Activated CD4-positive, alpha-beta memory T cell treated with anti-CD3 and anti-CD28 coated beads, Interleukin-2, amount 10 ng/mL, durations not matched to agents 7 days and 5 days (primary cell): ENCODE results near the gene TMEM163. TPM values are rescaled to one million over a fixed set of nuclear protein-coding genes. Genes with fewer than 3 reads are reported as not detected.
"Not testable (repeated sequence)": the region's sequence is repeated elsewhere in the genome, so short reads cannot be mapped to it uniquely, and the experiment has no call there.

ENCODE experiments used
- CTCF ChIA-PET: fragments of 350-600 bp; sonication (Branson Sonifier 250); formaldehyde crosslinking; loops from one replicate; lab custom pipeline; 2021; ENCODE audit warnings: antibody characterized with exemption, inconsistent platforms; lab: Charles Lee
- POLR2A ChIA-PET: fragments of 350-600 bp; sonication (Branson Sonifier 250); formaldehyde crosslinking; loops from one replicate; lab custom pipeline; 2021; ENCODE audit warnings: antibody characterized with exemption; lab: Charles Lee
- DNase-seq: peaks from one replicate; pipeline ENCODE4 v3.0.0-alpha.2; 2020
- H3K27ac Mint-ChIP-seq: one replicate; pipeline ENCODE4 v1.8.0; 2021; ENCODE audit warnings: mild to moderate bottlenecking, mixed read lengths
- H3K27me3 Mint-ChIP-seq: one replicate; pipeline ENCODE4 v1.8.0; 2021; ENCODE audit warnings: mixed read lengths
- H3K36me3 Mint-ChIP-seq: one replicate; pipeline ENCODE4 v1.8.0; 2021; ENCODE audit warnings: low read depth, mixed read lengths
- H3K4me1 Mint-ChIP-seq: one replicate; pipeline ENCODE4 v1.8.0; 2021; ENCODE audit warnings: mixed read lengths
- H3K4me3 Mint-ChIP-seq: one replicate; pipeline ENCODE4 v1.8.0; 2021; ENCODE audit warnings: mild to moderate bottlenecking, mixed read lengths
- H3K9me3 Mint-ChIP-seq: one replicate; pipeline ENCODE4 v1.8.0; 2021; ENCODE audit warnings: mixed read lengths
- total RNA-seq, 2 experiments: library from RNA; stranded (reverse); gene quantifications; one replicate each; pipeline ENCODE4 v1.2.3, GENCODE V29; 2021

TMEM163 gene
- total RNA-seq, 2 experiments from 2014 or later = 1.8 to 2.3 TPM

- H3K36me3 Mint-ChIP-seq = no peaks in the 10 kb centered on the region
- POLR2A ChIA-PET = no interaction called here
- H3K27ac Mint-ChIP-seq = no peak overlapping the region
- H3K4me3 Mint-ChIP-seq = no peak overlapping the region
- no peaks in the 10 kb centered on the region for H3K9me3 Mint-ChIP-seq
- CTCF ChIA-PET = interaction anchor here (1.3 kb wide), 1 partner anchor 17 kb away, joined by 3 read pairs; no protein-coding TSS in a partner anchor
- peaks cover 13% of the 10 kb centered on the region for H3K27me3 Mint-ChIP-seq
- no peak for DNase-seq
- H3K4me1 Mint-ChIP-seq = peaks cover 21% of the 10 kb centered on the region
Measured at GRCh38 chr2:134640494-134640893, 78.3 kb downstream of the TMEM163 start.

GRCh38 chr2:134639265-134639664, 79.5 kb downstream of the TMEM163 start:
- H3K36me3 Mint-ChIP-seq = no peaks in the 10 kb centered on the region
- ChIA-PET CTCF (no interaction called here), POLR2A (no interaction called here)
- H3K4me3 Mint-ChIP-seq = no peak overlapping the region
- no peak overlapping the region for H3K27ac Mint-ChIP-seq
- H3K9me3 Mint-ChIP-seq = no peaks in the 10 kb centered on the region
- H3K4me1 Mint-ChIP-seq = peaks cover 21% of the 10 kb centered on the region
- H3K27me3 Mint-ChIP-seq = peaks cover 22% of the 10 kb centered on the region
- no peak for DNase-seq

GRCh38 chr2:134636714-134637113, 82.1 kb downstream of the TMEM163 start:
- peaks cover 20% of the 10 kb centered on the region for H3K27me3 Mint-ChIP-seq
- H3K4me3 Mint-ChIP-seq = no peak overlapping the region
- no peak overlapping the region for H3K27ac Mint-ChIP-seq
- CTCF ChIA-PET = no interaction called here
- H3K4me1 Mint-ChIP-seq = peaks cover 12% of the 10 kb centered on the region
- DNase-seq = no peak
- H3K9me3 Mint-ChIP-seq = no peaks in the 10 kb centered on the region
- POLR2A ChIA-PET = no interaction called here
- H3K36me3 Mint-ChIP-seq = no peaks in the 10 kb centered on the region

GRCh38 chr2:134634054-134634753, 84.6 kb downstream of the TMEM163 start:
- no peak overlapping the region for H3K4me3 Mint-ChIP-seq
- H3K27me3 Mint-ChIP-seq = peaks cover 20% of the 10 kb centered on the region
- no peaks in the 10 kb centered on the region for H3K9me3 Mint-ChIP-seq
- peaks cover 4% of the 10 kb centered on the region for H3K4me1 Mint-ChIP-seq
- H3K27ac Mint-ChIP-seq = no peak overlapping the region
- DNase-seq = no peak
- ChIA-PET CTCF (no interaction called here), POLR2A (no interaction called here)
- H3K36me3 Mint-ChIP-seq = no peaks in the 10 kb centered on the region

- ChIA-PET POLR2A (no interaction called here), CTCF (no interaction called here)
- Mint-ChIP-seq H3K27me3 (peaks cover 12% of the 10 kb centered on the region), H3K36me3 (peaks cover 2% of the 10 kb centered on the region), H3K4me3 (no peak overlapping the region), H3K9me3 (peaks cover 2% of the 10 kb centered on the region), H3K4me1 (no peaks in the 10 kb centered on the region), H3K27ac (no peak overlapping the region)
- no peak for DNase-seq
Measured at GRCh38 chr2:134630504-134631159, 88.2 kb downstream of the TMEM163 start.

- CTCF ChIA-PET = no interaction called here
- no peak for DNase-seq
- no peak overlapping the region for H3K4me3 Mint-ChIP-seq
- H3K9me3 Mint-ChIP-seq = peaks cover 5% of the 10 kb centered on the region
- POLR2A ChIA-PET = no interaction called here
- H3K27ac Mint-ChIP-seq = no peak overlapping the region
- peaks cover 9% of the 10 kb centered on the region for H3K4me1 Mint-ChIP-seq
- H3K27me3 Mint-ChIP-seq = peaks cover 4% of the 10 kb centered on the region
- peaks cover 10% of the 10 kb centered on the region for H3K36me3 Mint-ChIP-seq
Measured at GRCh38 chr2:134628453-134628852, 90.3 kb downstream of the TMEM163 start.

GRCh38 chr2:134626781-134627180, 92.0 kb downstream of the TMEM163 start:
- ChIA-PET POLR2A (no interaction called here), CTCF (no interaction called here)
- Mint-ChIP-seq H3K4me3 (no peak overlapping the region), H3K9me3 (peaks cover 7% of the 10 kb centered on the region), H3K27me3 (peaks cover 4% of the 10 kb centered on the region), H3K27ac (no peak overlapping the region), H3K4me1 (peaks cover 20% of the 10 kb centered on the region), H3K36me3 (peaks cover 10% of the 10 kb centered on the region)
- DNase-seq = no peak

GRCh38 chr2:134625311-134625710, 93.5 kb downstream of the TMEM163 start:
- no peak overlapping the region for H3K27ac Mint-ChIP-seq
- peaks cover 22% of the 10 kb centered on the region for H3K4me1 Mint-ChIP-seq
- ChIA-PET POLR2A (no interaction called here), CTCF (no interaction called here)
- H3K36me3 Mint-ChIP-seq = peaks cover 10% of the 10 kb centered on the region
- peaks cover 4% of the 10 kb centered on the region for H3K27me3 Mint-ChIP-seq
- no peak for DNase-seq
- H3K9me3 Mint-ChIP-seq = peaks cover 10% of the 10 kb centered on the region
- H3K4me3 Mint-ChIP-seq = no peak overlapping the region

GRCh38 chr2:134623796-134624195, 95.0 kb downstream of the TMEM163 start:
- POLR2A ChIA-PET = no interaction called here
- Mint-ChIP-seq H3K9me3 (peaks cover 16% of the 10 kb centered on the region), H3K4me1 (peaks cover 22% of the 10 kb centered on the region), H3K4me3 (no peak overlapping the region), H3K36me3 (peaks cover 14% of the 10 kb centered on the region), H3K27me3 (peaks cover 4% of the 10 kb centered on the region), H3K27ac (peak overlapping the region; percentile 44)
- peak; percentile 56 for DNase-seq
- CTCF ChIA-PET = no interaction called here

GRCh38 chr2:134623046-134623445, 95.8 kb downstream of the TMEM163 start:
- H3K4me3 Mint-ChIP-seq = no peak overlapping the region
- POLR2A ChIA-PET = no interaction called here
- peaks cover 14% of the 10 kb centered on the region for H3K36me3 Mint-ChIP-seq
- H3K27ac Mint-ChIP-seq = no peak overlapping the region
- H3K27me3 Mint-ChIP-seq = peaks cover 4% of the 10 kb centered on the region
- no peak for DNase-seq
- peaks cover 16% of the 10 kb centered on the region for H3K9me3 Mint-ChIP-seq
- CTCF ChIA-PET = no interaction called here
- H3K4me1 Mint-ChIP-seq = peaks cover 22% of the 10 kb centered on the region

GRCh38 chr2:134621939-134622705, 96.7 kb downstream of the TMEM163 start:
- ChIA-PET POLR2A (no interaction called here), CTCF (interaction anchor here (1.0 kb wide), 1 partner anchor 46 kb away, joined by 3 read pairs; no protein-coding TSS in a partner anchor)
- no peak overlapping the region for H3K4me3 Mint-ChIP-seq
- H3K27ac Mint-ChIP-seq = no peak overlapping the region
- H3K4me1 Mint-ChIP-seq = peaks cover 22% of the 10 kb centered on the region
- no peak for DNase-seq
- H3K27me3 Mint-ChIP-seq = peaks cover 4% of the 10 kb centered on the region
- peaks cover 14% of the 10 kb centered on the region for H3K36me3 Mint-ChIP-seq
- peaks cover 16% of the 10 kb centered on the region for H3K9me3 Mint-ChIP-seq

GRCh38 chr2:134619250-134619649, 99.5 kb downstream of the TMEM163 start:
- Mint-ChIP-seq H3K9me3 (peaks cover 12% of the 10 kb centered on the region), H3K4me1 (peaks cover 20% of the 10 kb centered on the region), H3K27ac (no peak overlapping the region), H3K36me3 (peaks cover 9% of the 10 kb centered on the region), H3K4me3 (no peak overlapping the region), H3K27me3 (no peaks in the 10 kb centered on the region)
- no peak for DNase-seq
- CTCF ChIA-PET = no interaction called here
- POLR2A ChIA-PET = no interaction called here

GRCh38 chr2:134615480-134615879, 103.3 kb downstream of the TMEM163 start:
- DNase-seq, H3K4me1 Mint-ChIP-seq, H3K27me3 Mint-ChIP-seq, H3K27ac Mint-ChIP-seq, H3K36me3 Mint-ChIP-seq, H3K4me3 Mint-ChIP-seq, POLR2A ChIA-PET: not testable (repeated sequence)
- peaks cover 12% of the 10 kb centered on the region for H3K9me3 Mint-ChIP-seq
- CTCF ChIA-PET = interaction anchor here (0.6 to 0.7 kb wide), 3 partner anchors 22 to 998 kb away, joined by 3 to 4 read pairs (median 3); no protein-coding TSS in a partner anchor
